NCI-H524 treated with DMSO at 0.1 percent for 48 hours (cell line): ENCODE data around the gene SCFD2.

ENCODE experiments used
- DNase-seq: peaks from one replicate; lab custom pipeline; 2025; lab: John Stamatoyannopoulos, UW

The SCFD2 gene

GRCh38 chr4:52877694-52878093 is 488.2 kb downstream of the SCFD2 start:
- no peak for DNase-seq

- DNase-seq = no peak
Observed at GRCh38 chr4:52877036-52877435, 488.8 kb downstream of the SCFD2 start.

- no peak for DNase-seq
Observed at GRCh38 chr4:52876069-52876468, 489.8 kb downstream of the SCFD2 start.

GRCh38 chr4:52874948-52875347 is 490.9 kb downstream of the SCFD2 start:
- DNase-seq = no peak

GRCh38 chr4:52873861-52874343 is 492.0 kb downstream of the SCFD2 start:
- peak; percentile 8 for DNase-seq

GRCh38 chr4:52873191-52873590 is 492.7 kb downstream of the SCFD2 start:
- no peak for DNase-seq

GRCh38 chr4:52870225-52870624 is 495.6 kb downstream of the SCFD2 start:
- DNase-seq = no peak

GRCh38 chr4:52869656-52870055 is 496.2 kb downstream of the SCFD2 start:
- no peak for DNase-seq

- DNase-seq = peak; percentile 98
Observed at GRCh38 chr4:52869196-52869595, 496.7 kb downstream of the SCFD2 start.

- no peak for DNase-seq
Observed at GRCh38 chr4:52868133-52868532, 497.7 kb downstream of the SCFD2 start.

GRCh38 chr4:52867163-52867562 is 498.7 kb downstream of the SCFD2 start:
- no peak for DNase-seq

- DNase-seq = no peak
Observed at GRCh38 chr4:52866734-52867133, 499.1 kb downstream of the SCFD2 start.

- DNase-seq = no peak
Observed at GRCh38 chr4:52865300-52865699, 500.6 kb downstream of the SCFD2 start.

- DNase-seq = no peak
Observed at GRCh38 chr4:52864793-52865192, 501.1 kb downstream of the SCFD2 start.

- peak; percentile 70 for DNase-seq
Observed at GRCh38 chr4:52863324-52863723, 502.5 kb downstream of the SCFD2 start.

GRCh38 chr4:52862639-52863161 is 503.2 kb downstream of the SCFD2 start:
- DNase-seq = no peak

- DNase-seq = no peak
Observed at GRCh38 chr4:52861879-52862616, 503.8 kb downstream of the SCFD2 start, which contains the start of gene RASL11B. Gene RASL11B (plus strand): TSS chr4:52862317. CDS start chr4:52862508, 191 bp downstream.

GRCh38 chr4:52861171-52861823 is 504.6 kb downstream of the SCFD2 start:
- DNase-seq = no peak

GRCh38 chr4:52860361-52860760 is 505.5 kb downstream of the SCFD2 start:
- DNase-seq = no peak

- no peak for DNase-seq
Observed at GRCh38 chr4:52856801-52857200, 509.1 kb downstream of the SCFD2 start.

GRCh38 chr4:52853351-52853750 is 512.5 kb downstream of the SCFD2 start:
- DNase-seq = no peak

GRCh38 chr4:52852711-52853110 is 513.1 kb downstream of the SCFD2 start:
- no peak for DNase-seq

GRCh38 chr4:52852041-52852440 is 513.8 kb downstream of the SCFD2 start:
- no peak for DNase-seq
